ENCODE results near the gene KCTD10. TPM values are rescaled to one million over a fixed set of nuclear protein-coding genes. Genes with fewer than 3 reads are reported as not detected.

The KCTD10 gene
- total RNA-seq, 2 experiments from 2014 or later = 35.7 to 38.8 TPM

DNA sequence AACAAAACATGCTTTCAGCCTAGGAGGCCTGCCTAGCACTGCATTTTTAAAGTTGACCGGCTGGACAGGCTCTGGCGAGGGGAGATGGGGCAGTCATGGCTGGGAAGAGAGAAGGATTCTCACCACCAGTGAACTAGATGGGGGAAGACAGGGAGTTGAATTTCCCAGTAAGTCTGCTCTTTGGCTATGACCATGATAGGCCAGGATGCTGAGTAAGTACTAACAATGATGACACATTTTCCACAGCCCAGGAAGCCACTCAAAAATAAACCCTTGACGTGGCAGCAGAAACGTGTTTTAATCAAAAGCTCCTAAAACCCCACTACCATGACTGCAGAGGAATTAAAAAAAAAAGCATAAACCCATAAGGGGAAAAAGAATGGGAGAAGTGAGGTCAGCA is 19.0 kb downstream of the KCTD10 start:
- POLR2A ChIA-PET = no interaction called here
- ATAC-seq = no peak
- CTCF ChIA-PET = interaction anchor here (1.3 kb wide), 1 partner anchor 60 kb away, joined by 3 read pairs; no protein-coding TSS in a partner anchor

DNA sequence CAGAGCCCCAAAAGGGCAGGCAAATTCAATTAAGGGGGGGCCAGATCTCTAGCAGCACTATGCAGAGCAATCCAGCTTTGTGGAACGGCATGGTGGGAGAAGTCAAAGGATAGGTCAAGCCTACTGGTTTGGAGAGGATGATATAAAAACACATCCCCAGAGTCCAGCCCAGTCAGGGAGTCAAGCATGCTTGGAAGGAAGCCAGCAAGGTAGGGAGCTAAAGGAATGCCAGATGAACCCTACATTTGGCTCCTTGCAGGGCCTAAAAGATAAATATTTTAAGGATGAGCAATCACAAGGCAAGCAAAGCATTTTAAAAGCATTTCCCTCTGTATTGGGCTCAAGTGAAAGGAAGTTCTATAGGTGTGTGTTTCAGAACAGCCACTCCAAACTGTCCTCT is 21.4 kb downstream of the KCTD10 start:
- CTCF ChIA-PET = interaction anchor here (1.4 kb wide), 1 partner anchor 23 kb away, joined by 8 read pairs; no protein-coding TSS in a partner anchor
- Mint-ChIP-seq H3K4me1 (ENCODE audit: low read depth) (peaks cover 4% of the 10 kb centered on the region), H3K27ac (no peak overlapping the region), H3K9me3 (ENCODE audit: insufficient read depth) (no peaks in the 10 kb centered on the region), H3K27me3 (ENCODE audit: low read depth) (no peaks in the 10 kb centered on the region), H3K4me3 (no peak overlapping the region), H3K36me3 (ENCODE audit: low read depth) (peaks cover 42% of the 10 kb centered on the region)
- DNase-seq (no peak), ATAC-seq (no peak)
- POLR2A ChIA-PET = no interaction called here

More for the DNA sequence above, 19.0 kb downstream of the KCTD10 start:
- DNase-seq = no peak
- no peaks in the 10 kb centered on the region for H3K27me3 Mint-ChIP-seq (ENCODE audit: low read depth)
- H3K9me3 Mint-ChIP-seq (ENCODE audit: insufficient read depth) = no peaks in the 10 kb centered on the region
- no peak overlapping the region for H3K27ac Mint-ChIP-seq
- peaks cover 35% of the 10 kb centered on the region for H3K36me3 Mint-ChIP-seq (ENCODE audit: low read depth)
- H3K4me1 Mint-ChIP-seq (ENCODE audit: low read depth) = peaks cover 26% of the 10 kb centered on the region
- H3K4me3 Mint-ChIP-seq = no peak overlapping the region

DNA sequence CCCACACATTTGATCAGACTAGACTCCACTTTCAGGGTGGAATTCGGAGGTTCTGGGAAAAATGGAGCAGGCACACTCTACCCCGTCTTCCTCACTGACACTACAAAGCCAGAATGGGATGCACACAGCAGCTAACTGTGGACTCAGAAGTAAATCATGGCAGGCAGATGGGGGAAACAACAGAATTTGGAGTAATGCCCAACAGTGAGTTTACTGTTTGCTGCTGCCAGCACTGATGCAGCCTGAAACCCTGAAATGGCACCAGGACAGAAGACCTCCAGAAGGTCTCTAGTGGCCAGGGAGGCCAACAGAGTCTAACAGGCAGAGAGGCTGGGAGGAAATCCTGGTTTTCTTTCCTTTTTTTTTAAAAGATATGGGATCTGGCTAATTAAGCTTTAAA is 24.6 kb downstream of the KCTD10 start:
- no peaks in the 10 kb centered on the region for H3K9me3 Mint-ChIP-seq (ENCODE audit: insufficient read depth)
- H3K27me3 Mint-ChIP-seq (ENCODE audit: low read depth) = no peaks in the 10 kb centered on the region
- ChIA-PET POLR2A (no interaction called here), CTCF (no interaction called here)
- peaks cover 39% of the 10 kb centered on the region for H3K36me3 Mint-ChIP-seq (ENCODE audit: low read depth)
- no peaks in the 10 kb centered on the region for H3K4me1 Mint-ChIP-seq (ENCODE audit: low read depth)
- DNase-seq (no peak), ATAC-seq (no peak)
- H3K4me3 Mint-ChIP-seq = no peak overlapping the region
- H3K27ac Mint-ChIP-seq = no peak overlapping the region

DNA sequence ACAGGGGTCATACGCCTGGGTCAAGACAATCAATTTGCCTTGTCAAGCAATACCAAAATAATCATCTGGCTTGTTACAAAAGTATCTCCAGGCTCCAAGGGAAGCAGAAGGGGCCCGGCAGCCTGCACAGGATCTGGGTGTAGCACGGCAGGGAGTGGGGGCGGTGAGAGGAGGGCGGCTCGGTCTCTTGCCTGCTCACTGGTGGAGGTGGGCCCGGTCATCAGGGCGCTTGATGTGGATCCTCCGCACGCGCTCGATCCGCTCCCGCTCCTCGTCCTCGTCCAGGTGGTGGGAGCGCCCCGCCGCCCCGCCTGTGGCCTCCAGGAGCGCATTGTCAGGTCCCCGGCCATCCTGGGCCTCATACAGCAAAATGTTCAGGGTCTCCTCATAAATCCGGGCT is 25.7 kb downstream of the KCTD10 start:
- no peaks in the 10 kb centered on the region for H3K27me3 Mint-ChIP-seq (ENCODE audit: low read depth)
- DNase-seq (no peak), ATAC-seq (no peak)
- ChIA-PET CTCF (interaction anchor here (3.5 kb wide), 1 partner anchor 18 kb away, joined by 18 read pairs; no protein-coding TSS in a partner anchor), POLR2A (no interaction called here)
- no peaks in the 10 kb centered on the region for H3K4me1 Mint-ChIP-seq (ENCODE audit: low read depth)
- no peaks in the 10 kb centered on the region for H3K9me3 Mint-ChIP-seq (ENCODE audit: insufficient read depth)
- H3K4me3 Mint-ChIP-seq = no peak overlapping the region
- H3K36me3 Mint-ChIP-seq (ENCODE audit: low read depth) = peaks cover 29% of the 10 kb centered on the region
- H3K27ac Mint-ChIP-seq = no peak overlapping the region

DNA sequence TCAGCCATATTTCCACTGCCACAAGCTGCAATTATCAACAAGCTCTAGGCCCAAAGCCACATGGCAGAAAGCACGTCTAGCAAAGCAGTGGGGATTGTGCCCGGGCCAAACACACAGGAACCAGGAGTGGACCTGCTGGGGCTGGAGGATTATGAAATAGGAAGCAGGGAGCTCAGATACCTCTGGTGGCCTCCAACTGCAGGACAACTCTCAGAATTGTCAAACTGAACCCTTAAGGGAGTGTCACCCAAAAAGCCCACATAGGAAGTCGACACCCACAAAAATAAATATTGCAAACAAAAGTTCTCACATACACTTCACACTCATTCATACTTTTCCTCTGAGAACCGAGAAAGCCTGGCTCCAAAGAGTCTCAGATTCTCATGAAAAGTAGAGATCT is 26.1 kb downstream of the KCTD10 start:
- CTCF ChIA-PET = interaction anchor here (3.5 kb wide), 1 partner anchor 18 kb away, joined by 18 read pairs; no protein-coding TSS in a partner anchor
- peak overlapping the region; percentile 45 for H3K27ac Mint-ChIP-seq
- H3K4me3 Mint-ChIP-seq = no peak overlapping the region

DNA sequence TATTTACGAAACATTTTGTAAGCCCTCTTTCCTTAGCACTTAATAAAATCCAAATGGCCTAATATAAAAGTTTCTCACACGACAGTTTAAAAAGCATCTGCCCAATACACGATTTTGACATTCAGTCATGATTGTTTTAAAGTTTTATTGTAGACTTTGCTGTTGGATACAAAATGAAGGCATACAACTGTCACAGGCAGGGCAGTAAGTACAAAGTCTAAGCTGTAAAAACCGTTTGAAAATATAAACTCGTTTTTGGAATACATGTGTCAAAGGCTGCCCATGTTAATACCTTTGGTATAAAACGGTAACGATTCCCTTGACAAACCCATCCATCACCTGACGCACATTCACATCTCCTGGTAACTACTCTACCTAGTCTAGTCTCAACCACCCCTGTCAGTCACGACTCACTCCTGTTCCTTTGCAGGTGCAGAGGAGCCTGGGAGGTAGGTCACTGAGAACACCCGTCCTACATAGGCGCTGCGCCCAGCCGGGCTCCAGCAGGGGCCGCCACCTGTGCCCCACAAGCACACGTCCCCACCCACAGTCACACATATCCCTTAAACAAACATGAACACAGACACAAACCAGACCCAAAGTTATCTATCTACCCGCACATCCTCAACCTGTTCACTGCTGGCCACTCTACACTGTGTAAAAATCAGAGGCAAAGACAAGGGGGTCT is 27.1 kb downstream of the KCTD10 start:
- ATAC-seq (no peak), DNase-seq (no peak)
- ChIA-PET POLR2A (interaction anchor here (0.6 to 1.1 kb wide), 2 partner anchors 27 to 110 kb away, joined by 3 read pairs; partner anchors contain the start of genes KCTD10 and UBE3B), CTCF (interaction anchor here (3.5 kb wide), 1 partner anchor 17 kb away, joined by 18 read pairs; no protein-coding TSS in a partner anchor)
- no peaks in the 10 kb centered on the region for H3K27me3 Mint-ChIP-seq (ENCODE audit: low read depth)
- no peak overlapping the region for H3K27ac Mint-ChIP-seq
- H3K36me3 Mint-ChIP-seq (ENCODE audit: low read depth) = peaks cover 20% of the 10 kb centered on the region
- H3K4me1 Mint-ChIP-seq (ENCODE audit: low read depth) = no peaks in the 10 kb centered on the region
- H3K4me3 Mint-ChIP-seq = no peak overlapping the region
- no peaks in the 10 kb centered on the region for H3K9me3 Mint-ChIP-seq (ENCODE audit: insufficient read depth)

More for the DNA sequence above, 26.1 kb downstream of the KCTD10 start:
- Mint-ChIP-seq H3K9me3 (ENCODE audit: insufficient read depth) (no peaks in the 10 kb centered on the region), H3K27me3 (ENCODE audit: low read depth) (no peaks in the 10 kb centered on the region), H3K36me3 (ENCODE audit: low read depth) (peaks cover 29% of the 10 kb centered on the region), H3K4me1 (ENCODE audit: low read depth) (no peaks in the 10 kb centered on the region)
- no peak for DNase-seq
- POLR2A ChIA-PET = interaction anchor here (0.6 to 1.1 kb wide), 2 partner anchors 26 to 111 kb away, joined by 3 read pairs; partner anchors contain the start of genes KCTD10 and UBE3B
- no peak for ATAC-seq

DNA sequence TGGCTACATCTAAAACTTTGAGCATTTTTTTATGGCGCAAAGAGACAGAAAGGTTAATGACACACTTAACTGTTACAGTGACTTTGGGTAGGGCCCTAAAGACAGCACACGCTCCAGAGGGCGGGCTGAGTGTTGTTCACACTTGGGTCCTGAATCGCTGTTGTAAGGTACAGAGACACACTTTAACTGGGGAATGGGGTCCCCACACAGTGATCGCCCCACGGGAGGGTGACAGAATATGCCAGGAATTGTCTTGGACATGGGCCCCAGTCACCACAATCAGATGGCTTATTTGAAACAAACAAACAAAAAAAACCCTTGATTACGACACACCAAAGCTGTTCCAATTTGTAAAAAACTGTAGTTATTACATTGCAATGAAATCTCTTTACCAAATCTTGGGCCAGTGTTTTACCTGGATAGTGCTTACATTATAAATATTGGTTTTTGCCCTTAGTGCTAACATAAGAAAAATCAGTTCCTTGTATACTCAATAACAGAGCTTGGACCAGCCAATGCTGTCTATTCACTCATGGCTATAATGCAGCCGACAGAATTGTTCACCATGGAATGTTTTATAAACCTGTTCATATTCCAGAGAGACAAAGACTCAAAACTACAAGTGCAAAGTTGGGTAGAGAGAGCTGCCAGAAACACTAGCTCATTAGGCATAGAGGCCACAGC is 28.3 kb downstream of the KCTD10 start:
- Mint-ChIP-seq H3K36me3 (ENCODE audit: low read depth) (peaks cover 12% of the 10 kb centered on the region), H3K27ac (no peak overlapping the region), H3K4me3 (no peak overlapping the region), H3K27me3 (ENCODE audit: low read depth) (no peaks in the 10 kb centered on the region), H3K9me3 (ENCODE audit: insufficient read depth) (no peaks in the 10 kb centered on the region), H3K4me1 (ENCODE audit: low read depth) (no peaks in the 10 kb centered on the region)
- POLR2A ChIA-PET = no interaction called here
- CTCF ChIA-PET = interaction anchor here (3.5 kb wide), 1 partner anchor 16 kb away, joined by 18 read pairs; no protein-coding TSS in a partner anchor
- no peak for DNase-seq
- ATAC-seq = no peak

DNA sequence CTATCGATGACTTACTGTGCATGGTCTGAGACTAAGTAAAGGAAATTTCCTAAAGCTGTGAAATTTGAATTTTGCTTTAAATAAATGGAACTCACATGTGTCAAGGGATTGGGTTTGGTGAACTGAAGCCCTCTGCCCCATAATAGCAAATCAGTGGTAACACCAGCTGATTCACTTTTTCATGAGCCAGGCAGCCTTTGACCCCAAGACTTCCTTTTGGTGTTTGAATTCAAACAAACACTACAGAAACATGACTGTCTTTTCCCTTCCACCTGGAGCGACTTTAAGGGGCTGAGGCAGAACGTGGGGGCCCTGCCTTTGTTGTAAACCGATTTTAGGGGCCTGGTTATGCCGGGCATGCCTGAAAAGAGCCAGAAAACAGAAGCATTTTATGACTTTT is 28.8 kb downstream of the KCTD10 start:
- Mint-ChIP-seq H3K36me3 (ENCODE audit: low read depth) (peaks cover 12% of the 10 kb centered on the region), H3K27ac (no peak overlapping the region), H3K4me3 (no peak overlapping the region), H3K27me3 (ENCODE audit: low read depth) (no peaks in the 10 kb centered on the region), H3K9me3 (ENCODE audit: insufficient read depth) (no peaks in the 10 kb centered on the region), H3K4me1 (ENCODE audit: low read depth) (no peaks in the 10 kb centered on the region)
- POLR2A ChIA-PET = no interaction called here
- CTCF ChIA-PET = interaction anchor here (3.5 kb wide), 1 partner anchor 15 kb away, joined by 18 read pairs; no protein-coding TSS in a partner anchor
- no peak for DNase-seq
- ATAC-seq = no peak

DNA sequence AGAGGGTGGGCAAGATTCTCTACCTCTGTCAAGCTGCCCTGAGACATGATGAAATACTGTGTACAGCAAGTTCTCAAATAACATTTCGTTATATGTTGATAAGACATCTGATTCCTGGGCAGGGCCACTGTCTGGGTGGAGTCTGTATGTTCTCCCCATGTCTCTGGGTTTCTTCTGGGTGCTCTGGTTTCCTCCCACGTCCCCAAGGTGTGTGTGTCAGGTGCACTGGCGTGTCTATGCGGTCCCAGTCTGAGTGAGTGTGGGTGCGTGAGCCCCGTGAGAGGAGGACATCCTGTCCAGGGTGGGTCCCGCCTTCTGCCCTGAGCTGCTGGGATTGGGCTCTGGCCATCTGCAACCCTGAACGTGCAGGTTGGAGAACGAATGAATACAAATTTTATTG is 29.6 kb downstream of the KCTD10 start:
- ChIA-PET POLR2A (no interaction called here), CTCF (no interaction called here)
- Mint-ChIP-seq H3K36me3 (ENCODE audit: low read depth) (peaks cover 12% of the 10 kb centered on the region), H3K4me3 (no peak overlapping the region), H3K27me3 (ENCODE audit: low read depth) (no peaks in the 10 kb centered on the region), H3K9me3 (ENCODE audit: insufficient read depth) (no peaks in the 10 kb centered on the region), H3K4me1 (ENCODE audit: low read depth) (no peaks in the 10 kb centered on the region), H3K27ac (no peak overlapping the region)
- DNase-seq (no peak), ATAC-seq (no peak)

DNA sequence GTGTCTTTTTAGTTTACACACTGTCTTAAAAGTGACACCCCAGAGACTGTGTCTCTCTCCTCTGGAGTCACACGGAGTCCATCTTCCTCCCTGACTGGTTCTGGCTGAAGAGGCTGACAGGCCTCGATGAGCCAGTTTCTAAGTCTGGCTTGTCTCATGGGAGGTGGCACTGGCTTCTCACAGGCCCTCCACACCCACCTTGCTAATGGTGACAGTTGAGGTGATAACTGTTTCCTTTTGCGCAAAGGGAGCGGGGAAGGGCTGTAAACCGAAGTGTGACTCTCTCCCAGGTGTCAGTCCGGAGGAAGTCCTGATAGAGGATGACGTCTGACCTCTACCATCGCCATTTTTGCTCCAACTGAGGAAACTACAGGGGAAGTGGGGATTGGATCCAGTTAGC is 30.2 kb downstream of the KCTD10 start:
- DNase-seq = no peak
- ATAC-seq = no peak
- Mint-ChIP-seq H3K4me3 (no peak overlapping the region), H3K9me3 (ENCODE audit: insufficient read depth) (no peaks in the 10 kb centered on the region), H3K36me3 (ENCODE audit: low read depth) (peaks cover 10% of the 10 kb centered on the region), H3K4me1 (ENCODE audit: low read depth) (no peaks in the 10 kb centered on the region), H3K27ac (no peak overlapping the region), H3K27me3 (ENCODE audit: low read depth) (no peaks in the 10 kb centered on the region)
- ChIA-PET POLR2A (no interaction called here), CTCF (interaction anchor here (2.2 kb wide), 1 partner anchor 14 kb away, joined by 7 read pairs; no protein-coding TSS in a partner anchor)

DNA sequence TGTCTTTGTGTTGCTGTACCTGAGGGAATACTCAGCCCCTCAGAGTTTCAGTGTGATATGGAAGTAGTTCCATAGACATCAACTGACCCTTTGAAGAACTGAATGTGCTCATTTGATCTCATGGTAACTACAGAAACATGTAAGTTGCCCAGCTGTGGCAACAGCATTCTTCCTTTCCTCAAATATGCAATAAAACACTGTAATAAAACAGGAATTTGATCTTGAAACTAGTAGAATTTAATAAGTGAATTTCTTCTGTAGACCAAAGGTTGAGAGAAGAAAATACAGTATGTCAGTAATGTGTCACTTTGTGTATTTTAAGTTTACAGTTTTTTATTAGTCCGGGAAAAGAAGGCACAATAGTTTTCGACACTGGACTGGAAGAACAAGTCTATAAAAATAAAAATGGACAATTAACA is 31.9 kb downstream of the KCTD10 start:
- ATAC-seq (no peak), DNase-seq (no peak)
- H3K27ac Mint-ChIP-seq = no peak overlapping the region
- ChIA-PET POLR2A (no interaction called here), CTCF (interaction anchor here (1.0 to 2.2 kb wide), 3 partner anchors 9 to 17 kb away, joined by 3 to 7 read pairs (median 3); no protein-coding TSS in a partner anchor)
- no peaks in the 10 kb centered on the region for H3K27me3 Mint-ChIP-seq (ENCODE audit: low read depth)
- no peaks in the 10 kb centered on the region for H3K9me3 Mint-ChIP-seq (ENCODE audit: insufficient read depth)
- H3K4me3 Mint-ChIP-seq = no peak overlapping the region
- H3K4me1 Mint-ChIP-seq (ENCODE audit: low read depth) = no peaks in the 10 kb centered on the region
- H3K36me3 Mint-ChIP-seq (ENCODE audit: low read depth) = peaks cover 2% of the 10 kb centered on the region

DNA sequence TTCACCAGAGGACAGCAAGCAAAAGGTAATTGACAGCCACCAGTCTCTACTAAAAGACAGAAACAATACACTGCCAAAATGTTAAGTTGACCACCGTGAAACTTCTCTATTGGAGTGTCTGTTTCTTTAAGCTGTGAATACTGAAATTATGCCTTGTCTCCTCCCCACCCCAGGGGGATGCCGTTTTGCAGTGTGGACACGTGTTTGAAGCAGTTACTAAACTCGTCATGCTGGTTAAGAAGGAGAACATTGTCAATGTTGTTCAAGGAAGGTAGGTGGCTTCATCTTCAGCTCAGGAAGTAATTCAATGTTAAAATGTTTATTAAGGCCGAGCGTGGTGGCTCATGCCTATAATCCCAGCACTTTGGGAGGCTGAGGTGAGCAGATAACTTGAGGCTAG is 32.8 kb downstream of the KCTD10 start:
- H3K4me1 Mint-ChIP-seq (ENCODE audit: low read depth) = no peaks in the 10 kb centered on the region
- ChIA-PET CTCF (interaction anchor here (1.0 to 2.7 kb wide), 4 partner anchors 10 to 75 kb away, joined by 3 to 15 read pairs (median 4); no protein-coding TSS in a partner anchor), POLR2A (no interaction called here)
- no peaks in the 10 kb centered on the region for H3K36me3 Mint-ChIP-seq (ENCODE audit: low read depth)
- H3K27ac Mint-ChIP-seq = no peak overlapping the region
- ATAC-seq (no peak), DNase-seq (no peak)
- H3K4me3 Mint-ChIP-seq = no peak overlapping the region
- no peaks in the 10 kb centered on the region for H3K9me3 Mint-ChIP-seq (ENCODE audit: insufficient read depth)
- no peaks in the 10 kb centered on the region for H3K27me3 Mint-ChIP-seq (ENCODE audit: low read depth)
